Left ventricle myocardium inferior (tissue), 1 donor: ENCODE data around the gene LRIG1. TPM values are rescaled to one million over a fixed set of nuclear protein-coding genes. Genes with fewer than 3 reads are reported as not detected.

ENCODE experiments used
- DNase-seq: peaks from one replicate; pipeline ENCODE4 v3.0.0-alpha.2; 2020
- H3K27ac ChIP-seq: fragments of 200-600 bp; replicated peaks from 2 replicates; pipeline ENCODE4 v1.8.0; 2021
- H3K27me3 ChIP-seq: fragments of 200-600 bp; 2 replicates; pipeline ENCODE4 v1.8.0; 2021; ENCODE audit warnings: low read depth
- H3K36me3 ChIP-seq: fragments of 200-600 bp; 2 replicates; pipeline ENCODE4 v1.8.0; 2021
- H3K4me1 ChIP-seq: fragments of 200-600 bp; 2 replicates; pipeline ENCODE4 v1.8.0; 2021
- H3K4me3 ChIP-seq: fragments of 200-600 bp; 2 replicates; pipeline ENCODE4 v1.8.0; 2021; ENCODE audit warnings: mild to moderate bottlenecking, moderate library complexity
- H3K9me3 ChIP-seq: fragments of 200-600 bp; replicated peaks from 2 replicates; pipeline ENCODE4 v1.8.0; 2021
- intact Hi-C: fragments of 100-400 bp; cut with micrococcal nuclease; formaldehyde crosslinking; loops from one replicate; pipeline ENCODE4 v1.11.0; 2022
- total RNA-seq: library from RNA; stranded (reverse); fragmentation: NEBNext Ultra II Directional; extraction: Animal tissue kit (Norgen Biotek cat#: 25700); gene quantifications from one replicate; pipeline ENCODE4 v1.2.1, GENCODE V29; 2021
- TF ChIP-seq, protein P1 (sequence below): fragments of 200-600 bp; IDR thresholded peaks from 2 replicates; pipeline ENCODE4 v1.8.0; 2021; ENCODE audit warnings: antibody characterized with exemption, mild to moderate bottlenecking, borderline replicate concordance
- donor health status: DM: no; HTN: yes; CAD: no; lungs with severe emphysema.

LRIG1 gene
- total RNA-seq, 1 donor from 2014 or later: 137 TPM

DNA sequence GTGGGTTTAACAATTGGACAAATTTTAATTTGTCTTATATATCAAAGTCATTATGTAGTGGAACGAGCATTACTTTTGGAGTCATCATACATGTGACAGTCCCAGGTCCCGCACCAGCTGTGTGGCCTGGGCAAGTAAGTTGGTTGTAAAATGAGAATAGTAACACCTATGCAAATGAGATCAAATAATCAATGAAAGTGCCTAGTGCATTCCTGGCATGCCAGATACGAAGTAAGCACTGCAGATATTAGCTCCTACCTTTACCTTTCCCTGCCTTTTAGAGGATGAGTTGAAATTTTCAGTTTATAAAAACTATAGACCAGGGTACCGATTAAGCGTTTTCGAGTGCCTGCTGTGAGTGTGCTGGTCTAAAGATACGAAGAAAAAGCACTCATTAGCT, 134.1 kb downstream of the LRIG1 start:
- H3K27ac ChIP-seq: peak overlapping the region; percentile 79
- no peak overlapping the region for H3K4me3 ChIP-seq
- intact Hi-C loops: no loop called here
- TF ChIP-seq, protein P1, sequence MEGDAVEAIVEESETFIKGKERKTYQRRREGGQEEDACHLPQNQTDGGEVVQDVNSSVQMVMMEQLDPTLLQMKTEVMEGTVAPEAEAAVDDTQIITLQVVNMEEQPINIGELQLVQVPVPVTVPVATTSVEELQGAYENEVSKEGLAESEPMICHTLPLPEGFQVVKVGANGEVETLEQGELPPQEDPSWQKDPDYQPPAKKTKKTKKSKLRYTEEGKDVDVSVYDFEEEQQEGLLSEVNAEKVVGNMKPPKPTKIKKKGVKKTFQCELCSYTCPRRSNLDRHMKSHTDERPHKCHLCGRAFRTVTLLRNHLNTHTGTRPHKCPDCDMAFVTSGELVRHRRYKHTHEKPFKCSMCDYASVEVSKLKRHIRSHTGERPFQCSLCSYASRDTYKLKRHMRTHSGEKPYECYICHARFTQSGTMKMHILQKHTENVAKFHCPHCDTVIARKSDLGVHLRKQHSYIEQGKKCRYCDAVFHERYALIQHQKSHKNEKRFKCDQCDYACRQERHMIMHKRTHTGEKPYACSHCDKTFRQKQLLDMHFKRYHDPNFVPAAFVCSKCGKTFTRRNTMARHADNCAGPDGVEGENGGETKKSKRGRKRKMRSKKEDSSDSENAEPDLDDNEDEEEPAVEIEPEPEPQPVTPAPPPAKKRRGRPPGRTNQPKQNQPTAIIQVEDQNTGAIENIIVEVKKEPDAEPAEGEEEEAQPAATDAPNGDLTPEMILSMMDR: no peak
- no peak for DNase-seq
- H3K9me3 ChIP-seq: no peaks in the 10 kb centered on the region
- peaks cover 75% of the 10 kb centered on the region for H3K4me1 ChIP-seq
- H3K36me3 ChIP-seq: no peaks in the 10 kb centered on the region
- no peaks in the 10 kb centered on the region for H3K27me3 ChIP-seq

DNA sequence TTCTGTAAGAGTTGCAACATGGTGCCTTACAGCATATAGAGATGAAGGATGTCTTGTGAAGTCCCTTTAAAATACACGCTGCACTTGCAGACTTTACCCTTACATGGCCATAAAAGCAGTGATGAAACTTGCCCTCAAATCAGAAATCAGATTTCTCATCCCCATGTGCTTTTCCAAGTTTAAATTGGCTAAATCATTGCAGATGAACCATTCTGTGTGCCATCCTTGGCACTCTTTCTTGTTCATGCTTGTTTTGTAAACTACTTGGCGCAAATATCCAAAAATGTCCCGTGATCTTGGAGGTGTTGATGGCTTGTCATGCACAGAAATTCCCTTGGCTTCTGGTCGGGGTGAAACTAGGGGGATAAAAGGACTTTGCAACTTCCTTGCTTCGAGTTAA, 135.7 kb downstream of the LRIG1 start:
- H3K27me3 ChIP-seq: no peaks in the 10 kb centered on the region
- H3K27ac ChIP-seq: peak overlapping the region; percentile 79
- no peak overlapping the region for H3K4me3 ChIP-seq
- TF ChIP-seq, protein P1: no peak
- intact Hi-C loops: no loop called here
- no peak for DNase-seq
- no peaks in the 10 kb centered on the region for H3K9me3 ChIP-seq
- H3K4me1 ChIP-seq: peaks cover 78% of the 10 kb centered on the region
- H3K36me3 ChIP-seq: no peaks in the 10 kb centered on the region

DNA sequence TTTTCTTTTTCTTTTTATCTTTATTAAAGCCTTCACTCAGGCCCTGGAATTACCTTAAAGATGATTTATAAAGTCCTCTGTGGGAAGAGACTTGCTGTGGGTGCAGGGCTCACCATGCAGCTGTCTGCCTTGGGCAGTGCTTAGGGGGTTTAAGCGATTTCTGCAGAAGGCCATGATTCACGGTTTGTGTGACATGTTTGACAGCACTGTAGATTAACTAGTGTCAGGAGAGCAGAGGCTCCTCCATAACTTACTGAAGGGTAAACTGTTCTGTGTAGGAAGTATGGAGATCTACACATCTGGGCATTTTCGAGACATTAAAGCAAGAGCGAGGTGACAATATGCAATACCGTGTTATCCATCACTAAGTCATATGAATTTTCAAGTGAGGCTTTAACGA, 137.7 kb downstream of the LRIG1 start:
- Histone ChIP-seq H3K4me3 (no peak overlapping the region), H3K36me3 (no peaks in the 10 kb centered on the region), H3K4me1 (peaks cover 68% of the 10 kb centered on the region), H3K9me3 (no peaks in the 10 kb centered on the region), H3K27me3 (no peaks in the 10 kb centered on the region), H3K27ac (peak overlapping the region; percentile 79)
- TF ChIP-seq, protein P1: no peak
- intact Hi-C loops: no loop called here
- DNase-seq: no peak

DNA sequence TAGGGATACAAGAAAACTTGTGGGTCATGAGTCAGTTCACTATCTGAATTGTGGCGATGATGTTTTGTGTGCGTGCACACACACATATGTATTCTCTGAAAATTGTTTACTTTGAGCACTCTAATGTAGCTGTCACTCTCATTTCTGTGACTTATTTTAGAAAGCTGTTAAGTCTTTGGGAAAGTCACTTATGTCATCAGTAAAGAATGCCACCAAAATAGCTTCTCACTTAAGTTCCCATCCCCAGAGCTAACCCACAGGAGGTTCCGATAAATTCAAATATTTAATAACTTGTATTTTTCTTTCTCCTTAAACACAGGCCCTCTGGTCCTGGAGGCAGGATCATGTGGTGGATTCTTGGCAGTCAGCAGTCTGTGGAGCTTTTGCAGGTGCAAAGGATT, 138.3 kb downstream of the LRIG1 start:
- Histone ChIP-seq H3K4me3 (no peak overlapping the region), H3K4me1 (peaks cover 62% of the 10 kb centered on the region), H3K36me3 (no peaks in the 10 kb centered on the region), H3K27ac (peak overlapping the region; percentile 79), H3K27me3 (no peaks in the 10 kb centered on the region), H3K9me3 (no peaks in the 10 kb centered on the region)
- TF ChIP-seq, protein P1: no peak
- intact Hi-C loops: no loop called here
- no peak for DNase-seq

DNA sequence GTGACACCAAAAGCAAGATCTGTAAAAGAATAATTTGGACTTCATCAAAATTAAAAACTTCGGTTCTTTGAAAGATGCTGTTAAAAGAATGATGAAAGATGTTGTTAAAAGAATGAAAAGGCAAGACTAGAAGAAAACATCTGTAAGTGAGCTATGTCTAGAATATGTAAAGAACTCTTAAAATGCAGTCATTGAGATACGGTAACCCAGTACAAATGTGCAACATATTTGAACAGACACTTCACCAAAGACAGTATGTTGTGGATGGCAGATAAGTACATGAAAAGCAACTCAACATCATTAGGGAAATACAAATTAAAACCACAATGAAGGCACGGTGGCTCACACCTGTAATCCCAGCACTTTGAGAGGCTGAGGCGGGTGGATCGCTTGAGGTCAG, 139.5 kb downstream of the LRIG1 start:
- intact Hi-C loops: no loop called here
- Histone ChIP-seq H3K36me3 (no peaks in the 10 kb centered on the region), H3K27me3 (no peaks in the 10 kb centered on the region), H3K4me3 (no peak overlapping the region), H3K9me3 (no peaks in the 10 kb centered on the region), H3K4me1 (peaks cover 57% of the 10 kb centered on the region), H3K27ac (no peak overlapping the region)
- no peak for DNase-seq
- TF ChIP-seq, protein P1: no peak

DNA sequence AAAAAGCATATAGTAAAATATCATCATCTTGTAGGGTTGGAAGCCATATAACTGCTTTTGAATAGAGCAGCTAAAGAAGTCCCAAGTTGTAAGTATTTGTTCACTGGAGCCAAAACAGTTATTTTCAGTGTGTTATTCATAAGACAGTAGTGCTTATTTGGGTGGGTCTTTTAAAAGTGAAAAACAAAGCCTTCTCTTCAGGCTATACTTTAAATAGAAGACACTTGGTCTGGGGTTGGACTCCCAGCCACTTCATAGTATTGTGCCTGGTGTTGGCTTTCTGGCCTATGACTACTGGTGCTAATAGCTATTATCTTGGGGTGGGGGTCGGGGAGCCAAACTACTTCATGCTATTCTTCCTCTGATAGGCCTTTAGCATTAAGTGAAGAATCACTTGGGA, 144.8 kb downstream of the LRIG1 start:
- Histone ChIP-seq H3K27ac (no peak overlapping the region), H3K9me3 (no peaks in the 10 kb centered on the region), H3K36me3 (no peaks in the 10 kb centered on the region), H3K27me3 (no peaks in the 10 kb centered on the region), H3K4me3 (no peak overlapping the region), H3K4me1 (peaks cover 44% of the 10 kb centered on the region)
- intact Hi-C loops: no loop called here
- no peak for DNase-seq
- TF ChIP-seq, protein P1: no peak
